Stimulated activated CD8-positive, alpha-beta memory T cell treated with anti-CD3 and anti-CD28 coated beads, Interleukin-15, amount 100 ng/mL, for 4 hours (primary cell): ENCODE data around the gene LRRIQ3.

Experiments used
- DNase-seq, 2 donors: peaks; one replicate each; pipeline ENCODE4 v3.0.0-alpha.2; 2020; ENCODE audit warnings: low read depth in 2 of 2

Gene LRRIQ3

GRCh38 chr1:74107394-74107793, 90.6 kb downstream of the LRRIQ3 start:
- no peak for DNase-seq

- no peak for DNase-seq
These were observed 106.6 kb downstream of the LRRIQ3 start for GRCh38 chr1:74091371-74091770.

GRCh38 chr1:74083128-74083527, 114.8 kb downstream of the LRRIQ3 start:
- no peak for DNase-seq

GRCh38 chr1:74065081-74065480, 132.9 kb downstream of the LRRIQ3 start:
- no peak for DNase-seq

GRCh38 chr1:74057719-74058118, 140.3 kb downstream of the LRRIQ3 start:
- DNase-seq, result no peak

GRCh38 chr1:74053407-74053806, 144.6 kb downstream of the LRRIQ3 start:
- DNase-seq, result no peak

GRCh38 chr1:74050386-74050785, 147.6 kb downstream of the LRRIQ3 start:
- DNase-seq, result no peak

- no peak for DNase-seq
These were observed 159.9 kb downstream of the LRRIQ3 start for GRCh38 chr1:74038042-74038441.

GRCh38 chr1:74012583-74012982, 185.4 kb downstream of the LRRIQ3 start:
- no peak for DNase-seq

GRCh38 chr1:74011736-74012135, 186.2 kb downstream of the LRRIQ3 start:
- no peak for DNase-seq

- DNase-seq, result no peak
These were observed 187.8 kb downstream of the LRRIQ3 start for GRCh38 chr1:74010206-74010605.

- DNase-seq, result no peak
These were observed 192.4 kb downstream of the LRRIQ3 start for GRCh38 chr1:74005533-74005932.

- DNase-seq, result no peak
These were observed 194.2 kb downstream of the LRRIQ3 start for GRCh38 chr1:74003806-74004205.

- no peak for DNase-seq
These were observed 199.5 kb downstream of the LRRIQ3 start for GRCh38 chr1:73998348-73998959.

- no peak for DNase-seq
These were observed 217.5 kb downstream of the LRRIQ3 start for GRCh38 chr1:73980324-73981040.

- no peak for DNase-seq
These were observed 218.3 kb downstream of the LRRIQ3 start for GRCh38 chr1:73979684-73980083.

- no peak for DNase-seq
These were observed 219.0 kb downstream of the LRRIQ3 start for GRCh38 chr1:73978964-73979363.
